Sigmoid colon (tissue), 7 donors: ENCODE data around the gene ZNF200. TPM values are rescaled to one million over a fixed set of nuclear protein-coding genes. Genes with fewer than 3 reads are reported as not detected.

ENCODE experiments used
- DNase-seq: peaks from one replicate; pipeline ENCODE4 v3.0.0-alpha.2; 2019
- H3K27ac ChIP-seq, 4 donors: fragments of 200-600 bp; sonication (generic); one replicate each; pipeline ENCODE4 v1.5.1; 2016 to 2019; ENCODE audit warnings: mild to moderate bottlenecking in 1 of 4
- H3K27me3 ChIP-seq, 3 donors: fragments of 200-600 bp; sonication (generic); one replicate each; pipeline ENCODE4 v1.5.1; 2019; ENCODE audit warnings: mild to moderate bottlenecking in 1 of 3
- H3K36me3 ChIP-seq, 4 donors: fragments of 200-600 bp; sonication (generic); one replicate each; pipeline ENCODE4 v1.5.1; 2016 to 2019
- H3K4me1 ChIP-seq, 4 donors: fragments of 200-600 bp; sonication (generic); one replicate each; pipeline ENCODE4 v1.5.1; 2017 to 2019
- H3K4me3 ChIP-seq, 4 donors: fragments of 200-600 bp; sonication (generic); one replicate each; pipeline ENCODE4 v1.5.1; 2017 to 2019; ENCODE audit warnings: mild to moderate bottlenecking in 2 of 4, moderate library complexity in 1 of 4
- H3K9me3 ChIP-seq, 4 donors: fragments of 200-600 bp in 3 of 4; sonication (generic) in 3 of 4; one replicate each; pipeline versions ENCODE4 v1.5.1 to v1.6.1; 2013 to 2019
- CTCF ChIP-seq, 4 experiments: fragments of 450-650 bp in 3 of 4; fragments of 200-600 bp in 1 of 4; IDR thresholded peaks; one replicate each; pipeline ENCODE4 v1.5.1; 2016 to 2019; ENCODE audit warnings: antibody characterized with exemption in 4 of 4, mild to moderate bottlenecking in 3 of 4, moderate library complexity in 2 of 4
- EP300 ChIP-seq, 4 donors: sonication (generic); formaldehyde crosslinking; IDR thresholded peaks; one replicate each; pipeline ENCODE4 v1.6.1; 2017; ENCODE audit warnings: antibody characterized with exemption in 4 of 4
- POLR2A ChIP-seq, 2 donors: fragments of 450-650 bp; IDR thresholded peaks; one replicate each; pipeline ENCODE4 v1.6.1; 2016; ENCODE audit warnings: antibody characterized with exemption in 2 of 2, mild to moderate bottlenecking in 2 of 2, moderate library complexity in 2 of 2
- POLR2AphosphoS5 ChIP-seq, 4 donors: sonication (generic); formaldehyde crosslinking; IDR thresholded peaks; one replicate each; pipeline ENCODE4 v1.6.1; 2017; ENCODE audit warnings: antibody characterized with exemption in 4 of 4
- WGBS, 2 donors: extraction: QIAGEN DNeasy Blood & Tissue Kit; methylation state at CpG; one replicate each; pipeline ENCODE4 v1.1.7; 2013; 5-methylcytosine and 5-hydroxymethylcytosine counted together
- intact Hi-C: fragments of 100-400 bp; cut with DNase I; formaldehyde crosslinking; loops from one replicate; pipeline ENCODE4 v1.15.1; 2023
- polyA plus RNA-seq, 3 donors: library from polyadenylated mRNA; stranded (reverse); fragments of 200-250 nt; gene quantifications; one replicate each; pipeline ENCODE4 v1.2.3, GENCODE V29; 2013
- total RNA-seq, 4 donors: library from RNA; depleted of rRNA; stranded (reverse); fragments of >200 nt; gene quantifications; one replicate each; pipeline ENCODE4 v1.1.0, GENCODE V29; 2016
- donor health status: healthy with polysubstance abuse.
- donor health status: Bipolar disorder and iron deficiency.
- donor health status: healthy.

ZNF200 gene
- total and polyA plus RNA-seq, 7 donors = 2.8 to 6.8 (median 5.5) TPM

- Histone ChIP-seq H3K4me3 (no peak overlapping the region), H3K27ac (no peak overlapping the region), H3K4me1 (peaks cover 0 to 31% (median 16%) of the 10 kb centered on the region in 4 donors), H3K36me3 (no peaks in the 10 kb centered on the region), H3K27me3 (peaks cover 62 to 100% (median 95%) of the 10 kb centered on the region in 3 donors), H3K9me3 (no peaks in the 10 kb centered on the region)
- peak; percentile 50 for DNase-seq
- WGBS, 2 donors = 13 to 17% methylated on average over 39 of the region's 39 CpGs
- TF ChIP-seq POLR2A (IDR thresholded peaks at IDR 0.05) (no peak), POLR2AphosphoS5 (IDR thresholded peaks at IDR 0.05) (no peak), EP300 (IDR thresholded peaks at IDR 0.05) (no peak), CTCF (IDR thresholded peaks at IDR 0.05) (no peak)
- intact Hi-C loops = no loop called here
These were observed 59.5 kb downstream of the ZNF200 start for GRCh38 chr16:3175157-3176093.

- H3K4me3 ChIP-seq = no peak overlapping the region
- no peaks in the 10 kb centered on the region for H3K36me3 ChIP-seq
- H3K4me1 ChIP-seq = peaks cover 0 to 34% (median 19%) of the 10 kb centered on the region in 4 donors
- intact Hi-C loops = no loop called here
- peak; percentile 36 for DNase-seq
- peaks cover 69 to 100% (median 95%) of the 10 kb centered on the region in 3 donors for H3K27me3 ChIP-seq
- H3K27ac ChIP-seq = no peak overlapping the region
- H3K9me3 ChIP-seq = no peaks in the 10 kb centered on the region
- 21 to 30% methylated on average over 28 of the region's 28 CpGs for WGBS, 2 donors
- TF ChIP-seq POLR2AphosphoS5 (IDR thresholded peaks at IDR 0.05) = no peak
These were observed 60.3 kb downstream of the ZNF200 start for GRCh38 chr16:3174618-3175148.

GRCh38 chr16:3173892-3174617 lies 60.9 kb downstream of the ZNF200 start:
- Histone ChIP-seq H3K4me3 (no peak overlapping the region), H3K4me1 (peaks cover 0 to 34% (median 19%) of the 10 kb centered on the region in 4 donors), H3K27me3 (peaks cover 74 to 100% (median 92%) of the 10 kb centered on the region in 3 donors), H3K36me3 (no peaks in the 10 kb centered on the region), H3K9me3 (no peaks in the 10 kb centered on the region), H3K27ac (no peak overlapping the region)
- TF ChIP-seq CTCF (IDR thresholded peaks at IDR 0.05) = no peak
- intact Hi-C loops = no loop called here
- DNase-seq = peak; percentile 48
- 4 to 8% methylated on average over 24 of the region's 24 CpGs for WGBS, 2 donors

Other genes starting within 250 kb of the ZNF200 start
- not detected for gene CLDN9, start 222.2 kb downstream of the ZNF200 start, total RNA-seq
- under 1 TPM in 1 of 3 donors, not detected in 2; 0.28 TPM for gene CLDN9, start 222.2 kb downstream of the ZNF200 start, polyA plus RNA-seq
- gene CLDN6, start 217.0 kb downstream of the ZNF200 start, total RNA-seq = not detected
- gene CLDN6, start 217.0 kb downstream of the ZNF200 start, polyA plus RNA-seq = not detected
- 10 to 100 TPM in 3 of 4 donors, 1 to 10 TPM in 1; 6.1 to 78.2 (median 12.7) TPM for gene TNFRSF12A, start 214.8 kb downstream of the ZNF200 start, total RNA-seq
- 10 to 100 TPM in 1 of 3 donors, 1 to 10 TPM in 2; 6.6 to 16.3 (median 7.9) TPM for gene TNFRSF12A, start 214.8 kb downstream of the ZNF200 start, polyA plus RNA-seq
- gene HCFC1R1, start 211.2 kb downstream of the ZNF200 start, total RNA-seq = 10 to 100 TPM; 23.1 to 77.3 (median 32.2) TPM
- gene HCFC1R1, start 211.2 kb downstream of the ZNF200 start, polyA plus RNA-seq = 10 to 100 TPM; 52.9 to 82.5 (median 53.1) TPM
- gene THOC6, start 211.1 kb downstream of the ZNF200 start, total RNA-seq = 10 to 100 TPM in 3 of 4 donors, 1 to 10 TPM in 1; 8.6 to 15.8 (median 13.4) TPM
- 10 to 100 TPM; 16.8 to 35.8 (median 18.5) TPM for gene THOC6, start 211.1 kb downstream of the ZNF200 start, polyA plus RNA-seq
- under 1 TPM in 2 of 4 donors, not detected in 2; 0.36 to 0.55 TPM for gene BICDL2, start 198.2 kb downstream of the ZNF200 start, total RNA-seq
- gene BICDL2, start 198.2 kb downstream of the ZNF200 start, polyA plus RNA-seq = 10 to 100 TPM; 62.5 to 83.8 (median 74.9) TPM
- under 1 TPM in 3 of 4 donors, not detected in 1; under 0.01 to 0.41 (median 0.16) TPM for gene MMP25, start 188.6 kb downstream of the ZNF200 start, total RNA-seq
- gene MMP25, start 188.6 kb downstream of the ZNF200 start, polyA plus RNA-seq = 1 to 10 TPM; 1.8 to 3.7 (median 2.8) TPM
- 10 to 100 TPM in 3 of 4 donors, 1 to 10 TPM in 1; 8.6 to 27.1 (median 20.3) TPM for gene IL32, start 169.5 kb downstream of the ZNF200 start, total RNA-seq
- 1,000 to 10,000 TPM in 1 of 3 donors, 100 to 1,000 TPM in 2; 464 to 2,189 (median 560) TPM for gene IL32, start 169.5 kb downstream of the ZNF200 start, polyA plus RNA-seq
- gene ZSCAN10, start 135.9 kb downstream of the ZNF200 start, total RNA-seq = not detected
- not detected for gene ZSCAN10, start 135.9 kb downstream of the ZNF200 start, polyA plus RNA-seq
- gene ZNF205, start 122.6 kb downstream of the ZNF200 start, total RNA-seq = 10 to 100 TPM; 15.8 to 17.5 (median 16.7) TPM
- 10 to 100 TPM in 2 of 3 donors, 1 to 10 TPM in 1; 6.6 to 12.6 (median 10.9) TPM for gene ZNF205, start 122.6 kb downstream of the ZNF200 start, polyA plus RNA-seq
- gene ZNF213, start 100.1 kb downstream of the ZNF200 start, total RNA-seq = 10 to 100 TPM in 1 of 4 donors, 1 to 10 TPM in 3; 2.6 to 10.5 (median 5.0) TPM
- gene ZNF213, start 100.1 kb downstream of the ZNF200 start, polyA plus RNA-seq = 10 to 100 TPM in 1 of 3 donors, 1 to 10 TPM in 2; 7.2 to 11.3 (median 7.2) TPM
- gene OR1F1, start 47.0 kb downstream of the ZNF200 start, total RNA-seq = not detected
- not detected for gene OR1F1, start 47.0 kb downstream of the ZNF200 start, polyA plus RNA-seq
- 1 to 10 TPM; 1.2 to 2.9 (median 2.1) TPM for gene MEFV, start 21.5 kb upstream of the ZNF200 start, total RNA-seq
- under 1 TPM; 0.60 to 0.92 (median 0.85) TPM for gene MEFV, start 21.5 kb upstream of the ZNF200 start, polyA plus RNA-seq
- 10 to 100 TPM; 27.5 to 51.3 (median 33.4) TPM for gene ZNF263, start 48.3 kb upstream of the ZNF200 start, total RNA-seq
- 10 to 100 TPM in 2 of 3 donors, 1 to 10 TPM in 1; 9.7 to 17.2 (median 15.0) TPM for gene ZNF263, start 48.3 kb upstream of the ZNF200 start, polyA plus RNA-seq
- gene TIGD7, start 70.3 kb upstream of the ZNF200 start, total RNA-seq = 10 to 100 TPM in 1 of 4 donors, 1 to 10 TPM in 3; 3.5 to 12.8 (median 6.3) TPM
- 1 to 10 TPM; 1.2 to 4.2 (median 2.8) TPM for gene TIGD7, start 70.3 kb upstream of the ZNF200 start, polyA plus RNA-seq
- gene ZNF75A, start 70.3 kb upstream of the ZNF200 start, total RNA-seq = 10 to 100 TPM; 26.6 to 32.8 (median 27.7) TPM
- 10 to 100 TPM in 1 of 3 donors, 1 to 10 TPM in 2; 6.7 to 17.0 (median 9.6) TPM for gene ZNF75A, start 70.3 kb upstream of the ZNF200 start, polyA plus RNA-seq
- gene OR2C1, start 120.7 kb upstream of the ZNF200 start, total RNA-seq = 1 to 10 TPM in 1 of 4 donors, under 1 TPM in 2, not detected in 1; 0.49 to 1.4 (median 0.55) TPM
- under 1 TPM in 1 of 3 donors, not detected in 2; 0.09 TPM for gene OR2C1, start 120.7 kb upstream of the ZNF200 start, polyA plus RNA-seq
- 10 to 100 TPM; 12.1 to 16.3 (median 15.3) TPM for gene ZSCAN32, start 165.8 kb upstream of the ZNF200 start, total RNA-seq
- gene ZSCAN32, start 165.8 kb upstream of the ZNF200 start, polyA plus RNA-seq = 10 to 100 TPM in 1 of 3 donors, 1 to 10 TPM in 2; 8.6 to 10.8 (median 9.6) TPM
- gene ZNF174, start 166.1 kb upstream of the ZNF200 start, total RNA-seq = 10 to 100 TPM; 12.2 to 15.8 (median 14.2) TPM
- 1 to 10 TPM; 3.5 to 5.5 (median 5.4) TPM for gene ZNF174, start 166.1 kb upstream of the ZNF200 start, polyA plus RNA-seq
- gene ZNF597, start 208.3 kb upstream of the ZNF200 start, total RNA-seq = 1 to 10 TPM; 1.5 to 2.5 (median 2.1) TPM
- 1 to 10 TPM in 1 of 3 donors, under 1 TPM in 2; 0.69 to 1.2 (median 0.99) TPM for gene ZNF597, start 208.3 kb upstream of the ZNF200 start, polyA plus RNA-seq
- 10 to 100 TPM; 15.0 to 30.4 (median 22.6) TPM for gene NAA60, start 208.5 kb upstream of the ZNF200 start, total RNA-seq
- gene NAA60, start 208.5 kb upstream of the ZNF200 start, polyA plus RNA-seq = 10 to 100 TPM; 55.9 to 73.5 (median 65.1) TPM